Measurements from ENCODE around the gene CAD.
"Not testable (repeated sequence)": the region's sequence is repeated elsewhere in the genome, so short reads cannot be mapped to it uniquely, and the experiment has no call there.

The CAD gene

GRCh38 chr2:27271631-27272340 lies 54.6 kb downstream of the CAD start:
- DNase-seq (no peak), ATAC-seq (no peak)
- H3K4me1 Mint-ChIP-seq, result no peaks in the 10 kb centered on the region
- no peaks in the 10 kb centered on the region for H3K9me3 Mint-ChIP-seq
- H3K27ac Mint-ChIP-seq, result no peak overlapping the region
- peaks cover 26% of the 10 kb centered on the region for H3K27me3 Mint-ChIP-seq
- H3K4me3 Mint-ChIP-seq, result no peak overlapping the region

- not testable (repeated sequence) for H3K4me1 Mint-ChIP-seq, H3K4me3 Mint-ChIP-seq, ATAC-seq, H3K9me3 Mint-ChIP-seq, DNase-seq
- Mint-ChIP-seq H3K27me3 (peaks cover 33% of the 10 kb centered on the region), H3K27ac (peak overlapping the region in 1 of 2 donors; percentile 18)
Measured at GRCh38 chr2:27272537-27273522, 55.7 kb downstream of the CAD start.

- DNase-seq (no peak), ATAC-seq (no peak)
- Mint-ChIP-seq H3K9me3 (no peaks in the 10 kb centered on the region), H3K4me1 (no peaks in the 10 kb centered on the region), H3K27me3 (peaks cover 33% of the 10 kb centered on the region), H3K27ac (no peak within 1 kb of the TSS), H3K4me3 (no peak within 1 kb of the TSS)
Measured at GRCh38 chr2:27275211-27276150, 58.3 kb downstream of the CAD start, which contains the start of gene DNAJC5G. DNAJC5G (plus strand) TSS chr2:27275433; CDS start chr2:27276729, 1,296 bp downstream.

- no peak overlapping the region for H3K4me3 Mint-ChIP-seq
- peaks cover 50% of the 10 kb centered on the region for H3K27me3 Mint-ChIP-seq
- H3K4me1 Mint-ChIP-seq, result no peaks in the 10 kb centered on the region
- no peaks in the 10 kb centered on the region for H3K9me3 Mint-ChIP-seq
- ATAC-seq (no peak), DNase-seq (no peak)
- no peak overlapping the region for H3K27ac Mint-ChIP-seq
Measured at GRCh38 chr2:27278010-27278409, 60.8 kb downstream of the CAD start.

DNA sequence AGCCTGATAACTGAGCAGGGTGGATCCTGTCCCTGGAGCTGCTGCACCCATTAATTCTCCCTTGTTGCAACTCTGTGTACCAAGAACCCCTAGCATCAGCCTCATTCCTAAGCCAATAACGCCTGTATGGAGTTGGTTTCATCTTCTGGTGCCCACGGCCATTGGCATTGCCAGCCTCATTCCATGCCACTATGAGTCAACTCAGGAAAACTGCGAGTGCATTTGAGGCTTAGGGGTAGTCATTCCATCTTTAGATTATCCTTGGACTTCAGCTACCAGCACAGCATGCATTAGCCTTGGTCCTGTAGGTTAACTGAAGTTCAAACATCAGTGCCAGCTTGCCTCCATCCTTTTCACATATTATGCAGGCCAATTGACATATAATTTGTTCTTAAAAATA lies 63.7 kb downstream of the CAD start:
- no peaks in the 10 kb centered on the region for H3K4me1 Mint-ChIP-seq
- ATAC-seq (no peak), DNase-seq (no peak)
- H3K9me3 Mint-ChIP-seq, result no peaks in the 10 kb centered on the region
- no peak overlapping the region for H3K4me3 Mint-ChIP-seq
- no peak overlapping the region for H3K27ac Mint-ChIP-seq
- H3K27me3 Mint-ChIP-seq, result peaks cover 37% of the 10 kb centered on the region

GRCh38 chr2:27281442-27281841 lies 64.3 kb downstream of the CAD start:
- Mint-ChIP-seq H3K27me3 (peaks cover 37% of the 10 kb centered on the region), H3K27ac (no peak overlapping the region), H3K9me3 (no peaks in the 10 kb centered on the region), H3K4me3 (no peak overlapping the region), H3K4me1 (no peaks in the 10 kb centered on the region)
- ATAC-seq (no peak), DNase-seq (no peak)

DNA sequence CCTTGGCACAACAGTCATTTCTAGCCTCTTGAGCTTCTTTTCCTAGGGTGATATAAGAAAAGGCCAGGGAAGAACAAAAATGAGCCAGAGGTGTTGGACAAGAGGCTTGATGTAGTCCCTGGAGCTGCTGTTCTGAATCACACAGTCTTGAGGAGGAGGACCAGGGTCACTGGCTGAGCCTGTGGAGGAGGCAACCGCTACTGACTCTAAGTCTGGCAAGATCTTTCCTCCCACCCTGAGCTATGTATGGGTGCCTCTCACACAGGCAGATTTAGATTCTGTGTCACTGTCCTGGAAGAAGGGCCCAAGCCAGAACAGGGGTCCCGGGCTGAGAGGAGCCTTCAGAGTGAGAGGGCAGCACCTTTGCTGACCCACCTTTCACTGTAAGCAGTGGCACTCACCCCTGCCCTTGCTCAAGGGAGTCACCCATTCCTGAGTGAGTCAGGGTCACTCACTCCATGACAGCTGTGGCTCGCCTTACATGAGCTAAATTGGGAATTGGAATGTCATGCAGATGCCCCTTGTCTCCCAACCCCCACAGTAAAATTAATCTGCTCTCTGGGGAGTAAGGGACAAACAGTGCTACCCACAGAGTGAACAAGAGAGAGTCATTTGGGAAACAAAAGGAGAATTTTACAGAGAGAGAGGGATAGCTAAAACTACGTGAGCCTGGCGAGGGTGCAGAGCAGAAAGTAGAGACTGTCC lies 64.8 kb downstream of the CAD start, which contains the start of gene TRIM54:
TRIM54 (plus strand) TSS at position 575 of the 705 bp plus-strand sequence. CDS start 303 bp downstream, outside the sequence.
- peaks cover 37% of the 10 kb centered on the region for H3K27me3 Mint-ChIP-seq

GRCh38 chr2:27282892-27283291 lies 65.7 kb downstream of the CAD start:
- Mint-ChIP-seq H3K4me1 (no peaks in the 10 kb centered on the region), H3K9me3 (no peaks in the 10 kb centered on the region), H3K4me3 (no peak overlapping the region), H3K27me3 (peaks cover 38% of the 10 kb centered on the region), H3K27ac (no peak overlapping the region)
- ATAC-seq, result no peak
- no peak for DNase-seq

More for the DNA sequence above, 64.8 kb downstream of the CAD start, which contains the start of gene TRIM54:
- Mint-ChIP-seq H3K27ac (peak within 1 kb of the TSS in 1 of 2 donors; percentile 88), H3K4me3 (no peak within 1 kb of the TSS), H3K4me1 (no peaks in the 10 kb centered on the region), H3K9me3 (no peaks in the 10 kb centered on the region)
- DNase-seq, result no peak
- ATAC-seq, result no peak

- no peaks in the 10 kb centered on the region for H3K9me3 Mint-ChIP-seq
- peaks cover 32% of the 10 kb centered on the region for H3K27me3 Mint-ChIP-seq
- DNase-seq, result no peak
- no peaks in the 10 kb centered on the region for H3K4me1 Mint-ChIP-seq
- H3K27ac Mint-ChIP-seq, result no peak overlapping the region
- ATAC-seq, result no peak
- H3K4me3 Mint-ChIP-seq, result no peak overlapping the region
Measured at GRCh38 chr2:27284996-27285395, 67.8 kb downstream of the CAD start.

- no peak overlapping the region for H3K4me3 Mint-ChIP-seq
- peaks cover 32% of the 10 kb centered on the region for H3K27me3 Mint-ChIP-seq
- no peak for ATAC-seq
- no peaks in the 10 kb centered on the region for H3K4me1 Mint-ChIP-seq
- no peak for DNase-seq
- H3K27ac Mint-ChIP-seq, result no peak overlapping the region
- H3K9me3 Mint-ChIP-seq, result no peaks in the 10 kb centered on the region
Measured at GRCh38 chr2:27285481-27285880, 68.3 kb downstream of the CAD start.

- no peaks in the 10 kb centered on the region for H3K4me1 Mint-ChIP-seq
- no peaks in the 10 kb centered on the region for H3K9me3 Mint-ChIP-seq
- no peak overlapping the region for H3K27ac Mint-ChIP-seq
- peaks cover 32% of the 10 kb centered on the region for H3K27me3 Mint-ChIP-seq
- ATAC-seq, result no peak
- no peak overlapping the region for H3K4me3 Mint-ChIP-seq
- no peak for DNase-seq
Measured at GRCh38 chr2:27288610-27289009, 71.4 kb downstream of the CAD start.

DNA sequence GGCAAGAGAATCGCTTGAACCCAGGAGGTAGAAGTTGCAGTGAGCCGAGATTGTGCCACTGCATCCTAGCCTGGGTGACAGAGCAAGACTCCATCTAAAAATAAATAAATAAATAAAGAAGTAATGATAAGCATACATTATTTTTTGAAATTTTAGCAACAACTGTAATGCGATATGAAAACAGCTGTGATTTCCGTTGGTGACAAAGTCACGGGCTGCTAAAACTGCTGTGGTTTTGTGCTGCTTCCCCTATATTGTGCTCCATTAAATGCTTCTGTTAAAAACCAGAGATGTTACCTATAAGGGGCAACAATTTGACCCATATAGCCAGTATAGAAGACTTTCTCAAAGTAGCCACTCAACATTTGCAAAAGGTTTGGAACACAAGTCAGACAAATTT lies 73.4 kb downstream of the CAD start:
- Mint-ChIP-seq H3K4me1 (no peaks in the 10 kb centered on the region), H3K4me3 (no peak overlapping the region), H3K27ac (no peak overlapping the region), H3K27me3 (peaks cover 32% of the 10 kb centered on the region), H3K9me3 (no peaks in the 10 kb centered on the region)
- no peak for ATAC-seq
- DNase-seq, result no peak

DNA sequence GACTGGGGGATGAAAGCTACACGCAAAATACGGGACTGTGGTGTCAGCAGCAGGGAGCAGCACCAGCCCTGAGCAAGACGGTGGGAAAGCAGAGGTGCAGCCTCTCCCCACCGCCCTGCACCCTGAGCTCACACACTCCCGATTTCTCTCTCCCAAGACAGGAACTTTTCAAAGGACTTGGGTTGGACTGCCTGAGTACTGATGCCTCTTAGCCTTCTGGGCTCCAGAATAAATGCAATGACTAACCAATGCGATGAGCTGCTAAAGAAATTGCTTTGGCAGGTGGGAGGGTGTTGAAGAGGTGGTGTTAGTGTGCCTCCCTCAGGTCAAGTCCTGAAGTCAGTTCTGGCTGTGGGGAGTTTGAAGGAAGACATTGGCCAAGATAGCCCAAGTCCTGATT lies 74.7 kb downstream of the CAD start:
- peaks cover 39% of the 10 kb centered on the region for H3K27me3 Mint-ChIP-seq
- no peaks in the 10 kb centered on the region for H3K9me3 Mint-ChIP-seq
- DNase-seq (no peak), ATAC-seq (no peak)
- peak overlapping the region in 1 of 2 donors; percentile 73 for H3K27ac Mint-ChIP-seq
- no peaks in the 10 kb centered on the region for H3K4me1 Mint-ChIP-seq
- H3K4me3 Mint-ChIP-seq, result no peak overlapping the region
